SK-N-SH (cell line): ENCODE data around the gene APC.

Experiments used
- CTCF ChIP-seq: fragments of 200-600 bp; sonication (generic); IDR thresholded peaks from 2 replicates; pipeline ENCODE4 v1.6.1; 2017; ENCODE audit warnings: antibody characterized with exemption, mild to moderate bottlenecking, moderate library complexity
- EP300 ChIP-seq, 2 experiments: IDR thresholded peaks; 2 replicates each; pipeline versions ENCODE4 v1.4.0 to v1.6.1; 2012; ENCODE audit warnings: borderline replicate concordance in 1 of 2, low read depth in 1 of 2, low read length in 1 of 2
- GABPA ChIP-seq: IDR thresholded peaks from 2 replicates; pipeline ENCODE4 v1.4.0; 2012; ENCODE audit warnings: low read depth, mild to moderate bottlenecking
- GATA2 ChIP-seq: sonication (generic); formaldehyde crosslinking; IDR thresholded peaks from 2 replicates; pipeline ENCODE4 v1.5.0; 2020; ENCODE audit warnings: mild to moderate bottlenecking, missing genetic modification reagents
- JUND ChIP-seq: IDR thresholded peaks from 2 replicates; pipeline ENCODE4 v1.4.0; 2012
- REST ChIP-seq: IDR thresholded peaks from 2 replicates; pipeline ENCODE4 v1.6.1; 2012; ENCODE audit warnings: mild to moderate bottlenecking, low read depth, low read length, moderate library complexity
- RXRA ChIP-seq: IDR thresholded peaks from 2 replicates; pipeline ENCODE4 v1.4.0; 2012; ENCODE audit warnings: low read depth, mild to moderate bottlenecking, borderline replicate concordance
- USF2 ChIP-seq: fragments of 150-350 bp; IDR thresholded peaks from 2 replicates; pipeline ENCODE4 v1.6.1; 2017; ENCODE audit warnings: antibody characterized with exemption, low read length, low read depth, borderline replicate concordance

- TF ChIP-seq GATA2: no peak
- TF ChIP-seq CTCF: no peak
- TF ChIP-seq REST: no peak
- TF ChIP-seq RXRA: no peak
- no peak for TF ChIP-seq JUND
- TF ChIP-seq USF2: no peak
- TF ChIP-seq GABPA: no peak
- no peak for TF ChIP-seq EP300 (IDR thresholded peaks at IDR 0.05; ENCODE audit: borderline replicate concordance in 1 of 2, low read depth in 1 of 2, low read length in 1 of 2)
These were observed 42.6 kb upstream of the APC start for GRCh38 chr5:112694853-112695709.
